HG02678 (cell line): ENCODE results near the gene TLX3.
"Not testable (repeated sequence)": the region's sequence is repeated elsewhere in the genome, so short reads cannot be mapped to it uniquely, and the experiment has no call there.

Experiments used
- ATAC-seq: cut with Tn5 transposase; IDR thresholded peaks from one replicate; pipeline ENCODE4 v1.9.1; 2021; ENCODE audit warnings: mild to moderate bottlenecking, moderate library complexity; ENCODE audit not compliant: unreplicated experiment

TLX3 gene

DNA sequence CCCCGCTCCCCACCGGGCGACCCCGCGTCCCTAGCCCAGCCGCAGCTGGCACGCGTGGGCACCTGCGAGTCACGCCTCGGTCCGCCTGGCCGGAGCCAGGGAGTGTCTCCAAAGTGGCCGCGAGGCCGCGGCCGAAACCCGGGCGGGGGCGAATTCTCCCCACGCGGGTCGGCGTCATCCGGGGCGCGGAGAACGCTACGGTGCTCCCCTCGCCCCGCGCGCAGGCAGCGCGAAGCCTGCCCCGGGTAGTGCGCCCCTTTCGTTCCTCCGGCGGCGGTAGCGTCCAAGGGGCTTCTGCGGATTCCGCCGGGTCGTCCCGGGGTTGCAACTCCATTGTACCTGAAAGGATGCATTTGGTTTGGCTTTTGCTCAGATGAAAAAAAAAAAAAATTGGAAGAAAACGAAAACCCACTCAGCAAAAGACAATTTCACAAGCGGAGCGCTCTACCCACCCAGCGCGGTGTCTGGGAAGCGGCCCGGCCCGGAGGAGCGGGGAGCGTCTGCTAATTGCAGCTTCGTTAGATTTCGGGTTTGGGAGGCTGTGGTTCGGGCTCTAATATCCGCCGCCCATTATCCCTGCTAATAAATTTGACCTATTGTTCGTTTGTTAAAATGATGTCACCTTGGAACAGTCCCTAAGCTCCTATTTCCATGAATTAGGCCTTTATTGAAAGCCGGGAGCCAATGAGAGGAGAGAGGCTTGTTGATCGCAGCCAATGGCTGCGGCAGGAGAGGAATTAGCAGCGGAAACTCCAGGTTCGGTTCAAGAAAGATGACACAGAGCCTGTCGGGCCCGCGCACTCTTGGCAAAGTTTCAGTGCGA is at the start of gene TLX3:
TLX3 (plus strand) TSS at position 796 of the 823 bp plus-strand sequence. CDS start 118 bp downstream, outside the sequence.
- ATAC-seq = no peak

DNA sequence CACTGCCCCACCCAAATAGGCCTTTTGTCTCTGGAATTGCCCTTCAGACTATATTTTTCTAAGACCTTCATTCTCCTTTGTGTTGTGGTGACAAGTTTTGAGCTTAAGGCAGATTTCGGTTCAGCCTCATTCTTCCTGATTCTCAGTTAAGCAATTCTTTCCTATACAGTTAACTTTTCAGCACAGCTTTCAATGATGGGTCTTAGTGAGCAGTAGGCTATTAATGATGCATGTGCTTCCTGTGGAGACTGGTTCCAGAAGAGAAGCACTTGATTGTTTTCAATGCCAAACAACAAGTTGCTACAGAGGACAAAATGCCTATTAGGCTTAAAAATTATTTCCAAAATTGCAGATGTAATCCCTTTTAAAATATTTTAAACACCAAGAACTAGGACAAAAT is 47.7 kb upstream of the TLX3 start:
- no peak for ATAC-seq

DNA sequence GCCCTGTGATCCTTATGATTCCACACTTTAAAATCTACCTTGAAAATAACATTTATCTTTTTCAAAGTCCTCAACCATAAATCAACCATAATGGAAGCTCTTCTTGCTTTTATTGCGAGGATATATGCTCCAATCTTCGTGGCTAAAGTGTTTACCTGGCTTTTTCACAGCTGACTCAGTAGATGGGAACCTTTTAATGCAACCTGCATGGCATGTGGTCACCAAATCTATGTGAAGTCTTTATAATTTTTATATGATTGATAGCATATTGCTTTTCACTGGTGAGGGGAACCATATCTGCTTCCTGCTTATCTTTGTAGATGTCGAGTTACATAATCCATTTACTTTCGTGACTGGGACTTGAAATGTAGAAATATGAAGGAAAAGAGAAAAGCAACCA is 47.1 kb upstream of the TLX3 start:
- ATAC-seq = no peak

DNA sequence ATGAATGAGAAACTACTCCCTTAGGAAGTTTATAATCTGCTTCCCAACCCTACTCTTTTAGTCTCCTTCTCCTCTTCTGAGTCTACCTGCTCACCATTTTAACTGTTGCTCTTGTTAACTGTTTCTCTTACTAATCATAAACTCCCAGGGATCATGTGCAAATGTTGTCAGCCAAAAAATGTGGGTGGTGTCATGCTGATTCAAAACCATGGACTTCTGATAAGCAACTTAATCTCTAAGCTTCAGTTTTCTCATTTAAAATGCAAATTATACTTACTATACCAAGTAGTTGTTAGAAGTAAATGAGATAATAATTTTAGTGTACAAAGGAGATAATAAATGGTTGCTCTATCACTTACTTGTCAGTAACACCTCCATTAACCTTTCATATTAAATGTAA is 45.9 kb upstream of the TLX3 start:
- no peak for ATAC-seq

DNA sequence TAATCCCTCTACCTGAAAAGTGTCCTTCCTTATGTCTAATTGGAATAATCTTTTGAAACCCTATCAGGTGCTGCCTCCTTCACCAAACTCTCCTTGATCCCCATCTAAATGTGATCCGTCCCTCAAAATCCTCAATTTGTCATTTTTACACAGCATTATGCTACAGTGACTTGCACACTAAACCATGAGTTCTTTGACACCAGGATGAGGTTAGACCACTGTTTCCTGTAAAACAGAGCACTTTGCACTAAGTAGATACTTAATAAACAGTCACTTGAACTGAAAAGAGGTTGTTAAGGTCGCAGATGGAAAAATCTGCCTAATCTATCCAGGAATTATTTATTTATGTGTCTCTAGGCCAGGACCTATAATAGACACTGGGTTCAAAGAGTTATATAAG is 44.2 kb upstream of the TLX3 start:
- no peak for ATAC-seq

DNA sequence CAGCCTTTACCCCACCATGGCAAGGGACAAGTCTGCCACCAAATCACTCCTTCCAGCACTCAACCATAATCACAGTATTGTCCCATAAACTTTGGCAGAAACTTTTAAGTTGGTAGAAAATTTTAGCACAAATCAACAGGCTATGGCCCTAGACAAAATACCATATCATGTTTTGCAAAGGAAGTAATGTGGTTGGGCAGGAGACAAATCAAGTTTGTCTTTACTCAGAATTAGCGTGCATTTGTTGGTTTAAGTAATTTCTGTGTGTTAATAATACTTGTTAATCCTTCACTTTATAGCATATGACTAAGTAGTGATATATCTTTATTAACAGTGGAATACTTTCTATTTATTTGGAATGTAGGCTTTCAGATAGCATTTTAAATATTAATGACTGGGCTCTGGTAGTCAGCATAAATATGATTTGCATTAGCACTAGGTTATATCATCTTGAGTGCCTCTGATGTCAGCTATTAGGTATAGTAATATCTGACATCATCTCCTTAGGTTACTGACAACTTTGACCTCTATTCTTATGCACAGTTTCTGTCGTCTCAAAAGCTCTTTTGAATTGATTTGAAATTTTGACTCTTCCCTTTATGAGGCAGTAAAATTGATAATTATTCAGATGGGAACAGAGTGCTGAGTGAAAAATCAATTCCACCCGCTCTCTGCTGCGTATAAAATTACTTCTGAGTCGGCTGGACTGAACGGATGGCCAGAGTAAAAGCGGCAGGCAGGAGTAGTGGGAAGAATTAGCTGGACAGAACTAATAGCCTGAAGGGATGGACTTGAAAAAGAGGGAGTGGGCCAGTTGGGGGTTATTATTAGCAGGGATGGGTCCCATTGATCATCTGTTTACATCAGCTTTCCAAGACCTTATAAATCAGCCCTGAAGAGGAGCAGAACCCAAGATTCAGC is 40.1 kb upstream of the TLX3 start:
- no peak for ATAC-seq

DNA sequence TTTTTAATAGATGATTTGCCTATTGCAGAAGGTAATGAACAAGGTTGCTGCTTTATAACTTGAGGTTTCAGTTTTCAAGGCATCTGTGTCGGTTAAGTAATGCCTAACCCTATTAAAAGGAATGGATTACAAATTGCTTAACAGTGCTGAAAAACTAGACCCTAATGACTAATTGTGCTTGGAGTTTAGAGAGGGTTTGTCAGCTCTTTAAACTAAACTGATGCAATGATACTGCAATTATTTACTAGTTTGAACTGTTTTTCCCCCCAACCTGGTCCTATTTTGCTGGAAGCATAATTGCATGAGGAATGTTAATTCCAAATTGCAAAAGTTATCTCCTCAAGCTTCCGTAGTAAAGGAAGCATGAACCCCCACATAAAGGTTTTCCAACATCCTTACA is 39.3 kb upstream of the TLX3 start:
- no peak for ATAC-seq

DNA sequence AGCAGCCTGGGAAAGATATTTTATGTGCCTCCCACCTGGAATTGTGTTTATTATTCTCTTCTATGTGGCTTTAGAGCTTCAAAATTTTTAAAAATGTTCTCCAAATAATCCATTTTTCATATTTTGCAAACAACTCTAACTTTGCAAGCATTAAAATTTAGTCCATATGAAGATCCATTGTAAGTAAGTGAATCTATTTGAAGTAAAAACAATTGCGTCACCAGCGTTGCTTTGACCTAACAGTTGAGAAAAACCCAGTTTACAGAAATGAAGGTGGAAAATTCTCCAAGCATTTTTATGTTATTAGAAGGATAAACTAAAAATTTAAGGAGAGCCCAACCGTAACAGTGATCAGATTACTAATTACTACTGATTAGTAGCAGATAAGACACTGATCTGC is 38.9 kb upstream of the TLX3 start:
- ATAC-seq = no peak

DNA sequence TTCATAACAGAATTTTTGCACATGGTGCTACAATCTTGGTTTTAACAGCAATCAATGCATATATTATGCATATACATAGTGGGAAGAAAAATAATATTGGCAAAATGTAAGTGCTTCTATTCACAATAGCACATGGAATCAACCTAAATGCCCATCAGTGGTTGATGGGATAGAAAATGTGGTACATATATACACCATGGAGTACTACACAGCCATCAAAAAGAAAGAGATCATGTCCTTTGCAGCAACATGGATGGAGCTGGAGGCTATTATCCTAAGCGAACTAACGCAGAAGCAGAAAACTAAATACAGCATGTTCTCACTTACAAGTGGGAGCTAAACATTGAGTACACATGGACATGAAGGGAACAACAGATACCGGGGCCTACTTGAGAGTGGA is 37.2 kb upstream of the TLX3 start:
- no peak for ATAC-seq

DNA sequence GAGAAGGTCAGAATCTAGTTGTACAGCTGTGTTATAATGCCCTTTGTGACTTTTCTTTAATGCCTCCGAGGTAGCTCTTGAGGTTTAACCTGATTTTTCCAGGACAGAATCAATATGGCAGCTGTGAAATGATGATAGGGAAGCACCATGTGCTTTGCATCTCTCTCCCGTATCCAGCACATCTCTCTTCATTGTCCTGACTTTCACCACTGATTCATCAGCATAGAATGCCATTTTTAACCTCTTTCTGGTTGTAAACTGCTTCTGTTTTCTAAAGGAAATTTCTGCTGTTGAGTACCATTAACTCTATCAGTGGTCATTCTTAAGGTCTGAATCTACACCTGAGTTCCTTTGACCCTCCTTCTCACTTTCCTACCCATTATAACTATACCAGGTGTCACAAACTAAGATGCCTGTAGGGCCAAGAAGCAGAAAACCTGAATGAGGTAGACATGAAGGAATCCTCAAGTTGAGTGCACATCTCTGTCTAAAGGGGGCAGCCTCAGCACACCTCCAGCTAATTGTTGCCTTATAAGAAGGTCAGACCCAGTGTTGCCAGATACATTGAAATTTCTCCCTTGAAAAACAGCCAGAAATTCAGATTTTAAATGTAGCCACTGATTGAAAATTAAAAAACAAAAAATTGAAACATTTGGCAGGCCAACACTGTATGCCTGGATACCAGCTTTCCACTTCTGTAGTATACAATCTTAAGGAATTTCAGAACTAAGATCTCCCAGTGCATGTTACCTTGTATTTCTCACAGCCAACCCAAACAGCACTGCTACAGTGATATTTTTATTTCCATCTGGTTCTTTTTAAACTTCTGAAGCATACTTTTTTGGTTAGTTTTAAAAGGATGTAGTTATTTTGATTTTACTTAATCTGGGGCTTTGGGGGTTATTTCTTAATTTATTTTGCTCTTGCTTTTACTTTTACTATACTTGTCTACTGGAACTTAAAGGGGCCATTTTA is 35.8 kb upstream of the TLX3 start:
- ATAC-seq = no peak

DNA sequence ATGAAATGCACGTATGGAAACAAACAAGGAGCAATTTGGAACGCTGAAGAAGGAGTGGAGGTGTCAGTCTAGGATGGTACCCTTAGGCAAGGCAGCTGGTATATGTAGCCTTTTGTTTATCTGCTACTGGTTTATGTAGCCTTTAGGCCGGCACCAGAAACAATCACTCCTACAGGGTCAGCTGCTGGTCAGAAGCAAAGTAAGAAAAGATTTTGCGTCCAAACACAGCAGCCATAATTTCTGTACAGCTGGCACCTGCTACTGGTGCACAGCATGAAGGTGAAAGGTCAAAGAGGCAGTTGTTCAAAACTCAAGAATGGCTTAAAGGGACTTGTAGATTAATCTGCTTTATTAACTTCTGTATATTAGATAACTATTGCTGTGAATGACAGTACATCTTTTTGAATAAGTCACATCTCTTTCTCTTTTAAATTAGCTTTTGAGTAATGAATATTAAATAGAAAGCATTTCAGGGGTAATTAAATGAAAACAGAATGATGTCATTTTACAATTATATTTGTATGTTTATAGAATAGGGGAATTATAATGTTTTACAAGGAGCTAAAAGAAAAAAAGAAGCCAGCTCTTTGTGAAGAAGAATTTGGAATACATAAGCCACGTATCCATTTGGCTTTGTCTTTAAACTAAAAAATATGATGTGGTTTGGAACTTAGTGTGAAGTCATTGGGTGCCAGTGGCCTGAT is 33.1 kb upstream of the TLX3 start:
- no peak for ATAC-seq

DNA sequence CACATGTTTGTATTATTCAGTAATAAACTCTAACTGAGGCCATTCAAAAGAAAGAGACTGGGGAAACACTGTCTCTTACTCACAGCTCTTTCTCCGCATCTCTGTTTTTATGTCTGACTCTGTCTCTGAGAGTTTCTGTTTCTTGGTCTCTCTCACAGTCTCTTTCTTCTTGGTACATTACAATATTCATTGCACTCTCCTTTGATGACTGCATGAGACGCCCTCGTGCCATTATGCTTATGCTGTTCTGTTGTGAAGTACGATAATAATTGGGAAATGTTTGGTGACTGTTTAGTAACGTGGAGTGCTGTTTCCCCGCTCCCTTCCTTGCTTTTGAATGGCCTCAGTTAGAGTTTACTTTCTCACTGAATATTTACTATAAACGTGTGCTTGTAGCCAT is 25.3 kb upstream of the TLX3 start:
- no peak for ATAC-seq

DNA sequence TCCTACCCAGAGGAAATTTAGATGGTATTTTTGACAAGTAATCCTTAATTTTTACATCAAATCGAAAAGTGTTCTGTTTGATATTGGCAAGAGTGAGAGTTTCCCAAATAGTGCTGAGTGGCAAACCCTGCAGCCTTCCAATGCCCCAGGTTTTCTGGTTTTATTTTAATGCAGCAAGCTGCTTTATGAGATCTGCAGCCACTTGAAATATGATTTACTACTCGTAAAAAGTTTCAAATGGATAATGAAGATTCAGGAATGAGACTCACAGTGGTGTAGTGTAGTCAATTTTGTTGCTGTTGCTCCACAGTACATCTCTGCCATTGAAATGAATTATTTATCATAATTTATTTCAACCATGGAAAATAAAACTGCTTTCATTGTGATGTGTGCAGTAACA is 23.6 kb upstream of the TLX3 start:
- no peak for ATAC-seq

DNA sequence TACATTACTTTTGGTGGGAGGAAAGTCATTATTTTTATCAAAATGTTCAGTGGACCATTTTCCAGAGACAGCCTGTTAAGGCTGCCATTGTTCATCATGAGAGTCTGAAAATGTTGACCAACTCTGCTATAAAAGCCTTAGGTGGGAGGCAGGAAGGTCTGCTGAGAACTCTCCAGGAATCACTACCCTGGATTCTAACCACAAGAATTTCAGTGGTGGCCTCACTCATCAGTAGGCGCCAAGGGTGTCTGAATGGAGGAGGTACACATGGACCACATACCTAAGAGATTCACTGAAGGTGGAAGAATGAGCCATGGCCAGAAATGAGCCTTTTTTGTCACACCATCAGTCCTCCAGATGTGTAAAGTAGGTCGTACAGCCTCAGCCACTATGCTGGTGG is 21.0 kb upstream of the TLX3 start:
- no peak for ATAC-seq

DNA sequence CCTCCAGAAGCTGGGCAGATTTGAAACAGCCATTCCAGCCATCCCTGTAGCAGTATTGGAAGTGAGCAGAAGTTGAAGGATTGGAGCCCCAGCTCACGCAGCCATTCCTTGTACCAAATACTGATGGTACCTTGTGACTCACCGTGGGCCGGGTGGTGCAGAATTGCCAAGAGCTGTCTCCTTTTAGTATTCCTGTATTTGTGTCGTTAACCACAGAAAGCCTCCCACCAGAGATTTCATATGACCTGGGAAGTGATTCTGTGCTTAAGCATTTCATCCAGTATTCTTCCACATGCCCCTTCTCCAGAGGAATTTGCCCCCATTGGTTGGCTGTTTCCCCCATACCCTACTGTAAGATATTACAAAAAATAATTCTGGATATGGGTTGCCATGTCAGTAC is 17.7 kb upstream of the TLX3 start:
- no peak for ATAC-seq

DNA sequence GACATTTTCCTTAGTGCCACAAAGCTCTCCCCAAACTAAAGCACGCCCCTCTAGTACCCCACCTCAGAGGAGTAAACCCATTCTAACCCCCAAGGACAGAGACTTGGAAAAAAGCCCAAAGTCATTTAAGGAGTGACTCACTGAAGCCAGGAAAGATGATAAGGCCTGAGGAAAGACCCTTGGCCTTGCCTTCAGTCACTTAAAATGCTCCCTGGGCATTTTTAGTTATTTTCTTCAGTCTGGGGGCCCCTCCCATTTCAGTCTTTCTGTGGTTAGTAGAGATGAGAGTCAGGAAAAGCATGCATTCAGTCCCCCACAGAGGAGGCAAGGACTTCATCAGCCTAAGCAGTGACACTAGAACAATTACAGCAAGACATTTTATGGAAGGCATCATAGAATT is 13.7 kb upstream of the TLX3 start:
- no peak for ATAC-seq

DNA sequence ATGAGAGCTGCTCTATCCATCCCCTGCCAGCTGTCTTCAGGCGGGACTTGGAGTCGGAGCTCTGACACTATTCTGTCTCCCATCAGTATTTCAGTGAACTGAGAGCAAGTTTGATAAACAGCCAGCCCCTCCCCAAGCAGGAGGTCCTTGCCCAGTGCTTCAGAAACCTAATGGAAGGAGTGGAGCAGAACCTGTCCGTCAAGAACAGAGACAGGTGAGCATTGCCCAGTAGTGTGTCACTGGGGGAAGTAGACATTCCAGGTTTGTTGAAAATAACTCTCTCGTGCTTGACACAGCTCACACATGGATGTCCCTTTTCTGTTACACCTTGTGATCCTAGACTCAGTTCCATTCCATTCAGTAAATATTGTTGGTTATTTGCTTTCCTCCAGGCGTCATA is 13.2 kb upstream of the TLX3 start:
- no peak for ATAC-seq

DNA sequence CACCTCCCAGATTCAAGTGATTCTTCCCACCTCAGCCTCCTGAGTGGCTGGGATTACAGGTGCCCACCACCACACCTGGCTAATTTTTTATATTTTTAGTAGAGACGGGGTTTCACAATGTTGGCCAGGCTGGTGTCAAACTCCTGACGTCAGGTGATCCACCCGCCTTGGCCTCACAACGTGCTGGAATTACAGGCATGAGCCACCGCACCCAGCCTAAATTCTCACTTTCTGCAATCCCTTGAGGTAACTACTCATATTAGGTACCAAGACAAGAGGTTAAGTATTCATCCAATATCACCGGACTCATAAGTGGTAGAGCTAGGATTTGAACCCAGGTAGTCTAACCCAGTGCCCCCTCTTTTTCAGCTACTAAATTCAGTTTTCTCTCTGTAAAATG is 11.1 kb upstream of the TLX3 start:
- ATAC-seq = not testable (repeated sequence)

DNA sequence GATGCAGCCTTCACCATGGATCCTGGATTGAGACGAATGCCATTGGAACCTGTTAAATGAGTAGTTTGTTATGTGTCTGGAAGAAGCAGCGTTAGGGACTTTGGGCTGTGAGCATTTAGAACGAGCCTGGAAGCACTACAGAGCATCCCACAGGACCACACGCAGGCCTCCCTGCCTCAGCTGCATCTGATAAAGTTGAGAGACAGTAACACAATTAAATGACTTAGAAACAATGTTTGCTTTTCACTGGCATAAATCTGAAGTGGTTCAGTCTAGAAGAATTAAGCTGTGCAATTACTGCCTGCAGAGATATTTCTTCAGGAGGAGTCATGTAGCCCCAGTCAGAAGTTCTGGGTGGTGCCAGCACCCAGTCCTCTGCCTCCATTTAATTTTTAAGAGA is 9.8 kb upstream of the TLX3 start:
- no peak for ATAC-seq

DNA sequence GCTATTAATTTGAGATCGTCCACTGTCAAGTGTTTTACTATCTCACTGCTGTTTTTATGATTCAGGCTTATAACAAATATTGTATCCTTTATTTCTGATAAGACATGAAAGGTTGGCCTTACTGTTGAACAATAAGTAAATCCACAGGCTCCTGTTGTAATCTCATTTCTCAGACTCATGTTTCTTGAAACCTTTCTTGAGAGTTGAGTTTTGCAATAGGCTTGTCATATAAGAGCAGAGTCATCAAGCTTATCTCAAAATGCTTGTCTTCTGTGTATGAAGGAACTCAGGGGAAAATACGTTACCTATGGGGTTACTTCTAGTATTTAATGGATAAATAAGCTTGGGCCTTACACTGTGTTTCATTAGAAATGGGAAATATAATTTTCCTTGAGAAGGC is 9.2 kb upstream of the TLX3 start:
- ATAC-seq = no peak
